GM13976 (cell line): ENCODE results near the gene HSF4.
"Not testable (repeated sequence)": the region's sequence is repeated elsewhere in the genome, so short reads cannot be mapped to it uniquely, and the experiment has no call there.

Experiments
- DNase-seq: peaks from one replicate; pipeline ENCODE4 v3.0.0; 2012; ENCODE audit warnings: low spot score
- CTCF ChIP-seq: IDR thresholded peaks from 2 replicates; pipeline ENCODE4 v1.5.1; 2012; ENCODE audit warnings: borderline replicate concordance, mild to moderate bottlenecking; ENCODE audit not compliant: insufficient read depth; ENCODE audit errors: extremely low read depth, missing control alignments, control extremely low read depth
- in situ Hi-C: fragments of 300-500 bp; cut with MboI; formaldehyde crosslinking; loops from one replicate; pipeline ENCODE4 v1.12.0; 2022; ENCODE audit warnings: low sequenced_read_pairs, mixed read lengths, inconsistent platforms; ENCODE audit not compliant: unreplicated experiment

The HSF4 gene

DNA sequence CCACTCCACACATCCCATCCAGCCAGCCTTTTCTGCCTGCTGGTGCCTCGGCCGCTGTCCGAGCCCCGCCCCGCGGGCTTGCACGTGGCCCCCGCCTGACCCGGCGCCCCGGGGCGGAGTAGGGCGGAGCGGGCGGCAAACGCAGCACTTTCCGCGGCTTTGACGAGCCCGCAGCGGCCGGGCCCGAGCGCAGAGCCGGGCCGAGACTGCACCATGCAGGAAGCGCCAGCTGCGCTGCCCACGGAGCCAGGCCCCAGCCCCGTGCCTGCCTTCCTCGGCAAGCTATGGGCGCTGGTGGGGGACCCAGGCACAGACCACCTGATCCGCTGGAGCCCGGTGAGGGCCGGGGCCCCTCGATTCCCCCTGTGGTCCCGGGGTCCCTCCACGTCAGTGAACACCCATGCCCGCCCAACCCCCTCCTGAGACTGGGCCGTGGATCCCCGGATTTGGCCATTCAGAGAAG is at the start of gene HSF4:
Gene HSF4 (plus strand): TSS at position 147 of the 463 bp plus-strand sequence. CDS start 67 bp downstream, at position 214.
- in situ Hi-C loops, result loop anchor here (25.0 kb wide), 1 partner anchor 202 kb away; the partner anchor contains the start of gene CES3
- DNase-seq, result no peak

GRCh38 chr16:67114793-67115192 is 49.8 kb upstream of the HSF4 start:
- DNase-seq, result no peak
- no peak for TF ChIP-seq CTCF
- in situ Hi-C loops, result no loop called here

More for the DNA sequence above, at the start of gene HSF4:
- no peak for TF ChIP-seq CTCF

DNA sequence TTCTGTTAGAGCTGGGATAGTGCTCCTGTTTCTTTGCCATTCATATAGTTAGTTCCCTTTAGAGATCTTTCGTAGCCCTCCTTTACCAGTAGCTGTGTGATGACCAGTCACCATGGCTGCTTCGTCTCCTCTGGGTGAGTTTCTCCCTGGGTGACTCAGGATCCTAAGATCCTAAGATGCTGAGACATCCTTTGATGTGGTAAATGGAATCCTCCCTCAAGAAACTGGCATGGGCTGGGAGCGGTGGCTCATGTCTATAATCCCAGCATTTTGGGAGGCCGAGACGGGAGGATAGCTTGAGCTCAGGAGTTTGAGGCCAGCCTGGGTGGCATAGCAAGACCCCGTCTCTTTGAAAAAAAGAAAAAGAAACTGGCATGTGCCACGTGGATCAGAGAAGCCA is 48.9 kb upstream of the HSF4 start:
- DNase-seq, result no peak
- no peak for TF ChIP-seq CTCF
- in situ Hi-C loops, result no loop called here

DNA sequence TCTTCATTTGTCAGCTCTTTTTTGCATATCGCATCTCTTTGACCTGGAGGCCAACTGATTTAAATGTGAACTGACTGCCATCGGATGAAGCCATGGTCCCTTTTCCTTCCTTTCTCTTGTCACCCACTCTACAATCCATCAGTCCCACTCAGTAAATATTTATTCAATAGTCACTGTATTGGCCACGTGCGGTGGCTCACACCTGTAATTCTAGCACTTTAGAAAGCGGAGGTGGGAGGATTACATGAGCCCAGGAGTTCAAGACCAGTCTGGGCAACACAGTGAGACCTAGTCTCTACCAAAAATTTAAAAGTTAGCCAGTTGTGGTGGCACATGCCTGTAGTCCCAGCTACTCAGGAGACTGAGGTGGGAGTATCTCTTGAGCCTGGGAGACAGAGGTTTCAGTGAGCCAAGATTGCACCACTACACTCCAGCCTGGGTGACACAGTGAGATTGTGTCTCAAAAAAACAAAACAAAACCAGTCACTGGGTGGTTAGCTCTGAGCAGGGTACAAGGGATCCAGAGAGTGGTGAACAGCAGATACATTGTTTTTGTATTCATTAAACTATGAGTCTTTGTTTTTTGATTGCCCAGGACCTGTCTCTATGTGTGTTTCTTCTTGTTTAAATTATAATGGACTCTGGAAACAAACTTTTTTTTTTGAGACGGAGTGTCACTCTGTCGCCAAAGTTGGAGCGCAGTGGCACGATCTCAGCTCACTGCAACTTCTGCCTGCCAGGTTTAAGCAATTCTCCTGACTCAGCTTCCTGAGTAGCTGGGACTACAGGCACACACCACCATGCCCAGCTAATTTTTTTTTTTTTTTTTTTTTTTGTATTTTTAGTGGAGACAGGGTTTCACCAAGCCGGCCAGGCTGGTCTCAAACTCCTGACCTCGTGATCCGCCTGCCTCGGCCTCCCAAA is 47.9 kb upstream of the HSF4 start:
- no peak for TF ChIP-seq CTCF

DNA sequence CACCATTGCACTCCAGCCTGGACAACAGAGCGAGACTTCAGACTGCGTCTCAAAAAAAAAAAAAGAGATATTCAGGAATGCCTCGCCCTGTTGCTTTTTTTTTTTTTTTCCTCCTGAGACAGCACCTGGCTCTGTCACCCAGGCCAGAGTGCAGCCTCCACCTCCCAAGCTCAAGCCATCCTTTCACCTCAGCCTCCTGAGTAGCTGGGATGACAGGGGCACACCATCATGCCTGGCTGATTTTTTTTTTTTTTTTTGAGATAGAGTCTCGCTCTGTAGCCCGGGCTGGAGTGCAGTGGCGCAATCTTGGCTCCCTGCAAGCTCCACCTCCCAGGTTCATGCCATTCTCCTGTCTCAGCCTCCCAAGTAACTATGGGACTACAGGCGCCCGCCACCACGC is 46.8 kb upstream of the HSF4 start:
- no peak for TF ChIP-seq CTCF
- in situ Hi-C loops, result no loop called here

More for the DNA sequence above, 47.9 kb upstream of the HSF4 start:
- DNase-seq, result no peak
- in situ Hi-C loops, result no loop called here

DNA sequence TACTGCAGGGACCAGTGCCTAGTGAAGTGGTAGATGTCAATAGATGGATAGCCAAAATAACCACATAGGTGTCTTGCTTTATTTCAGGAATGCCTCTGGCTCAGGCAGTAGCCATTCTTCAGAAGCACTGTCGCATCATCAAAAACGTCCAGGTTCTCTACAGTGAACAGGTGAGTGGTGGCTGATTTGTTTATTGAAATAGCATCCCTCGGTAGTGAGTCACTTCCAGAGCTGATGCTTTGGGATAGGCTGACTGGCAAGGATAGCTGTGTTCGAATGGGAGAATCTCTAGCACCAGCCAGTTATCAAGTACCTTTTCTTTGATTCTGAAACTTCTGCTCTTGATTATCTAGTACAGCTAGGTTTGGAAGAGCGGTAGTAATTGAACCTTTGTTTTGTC is 44.5 kb upstream of the HSF4 start:
- in situ Hi-C loops, result no loop called here
- no peak for DNase-seq
- no peak for TF ChIP-seq CTCF

More for the DNA sequence above, 46.8 kb upstream of the HSF4 start:
- DNase-seq, result no peak

DNA sequence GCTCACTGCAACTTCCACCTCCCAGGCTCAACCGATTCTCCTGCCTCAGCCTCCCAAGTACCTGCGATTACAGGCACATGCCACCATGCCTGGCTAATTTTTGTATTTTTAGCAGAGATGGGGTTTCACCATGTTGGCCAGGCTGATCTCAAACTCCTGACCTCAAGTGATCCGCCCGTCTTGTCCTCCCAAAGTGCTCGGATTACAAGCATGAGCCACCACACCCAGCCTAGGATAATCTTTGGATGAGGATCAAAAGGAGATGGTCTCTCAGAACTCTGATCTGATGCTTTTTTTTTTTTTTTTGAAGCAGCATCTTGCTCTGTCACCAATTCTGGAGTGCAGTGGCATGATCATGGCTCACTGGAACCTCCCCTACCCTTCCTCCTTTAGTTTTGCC is 41.7 kb upstream of the HSF4 start:
- DNase-seq, in situ Hi-C loops: not testable (repeated sequence)
